ENCODE measurements around the gene PLIN5.

The PLIN5 gene

GRCh38 chr19:4477034-4477801, 57.8 kb downstream of the PLIN5 start:
- no peak for DNase-seq

- DNase-seq = peak; percentile 94
These were observed 60.5 kb downstream of the PLIN5 start for GRCh38 chr19:4474514-4475022.

GRCh38 chr19:4473763-4474513, 61.1 kb downstream of the PLIN5 start:
- DNase-seq = no peak

- no peak for DNase-seq
These were observed 61.8 kb downstream of the PLIN5 start for GRCh38 chr19:4473011-4473762.
